GM19372 (cell line): ENCODE results near the gene CSAG1.
"Not testable (repeated sequence)": the region's sequence is repeated elsewhere in the genome, so short reads cannot be mapped to it uniquely, and the experiment has no call there.

Experiments
- ATAC-seq: cut with Tn5 transposase; IDR thresholded peaks from one replicate; pipeline ENCODE4 v1.9.1; 2021; ENCODE audit warnings: mild to moderate bottlenecking, low read depth, moderate library complexity; ENCODE audit not compliant: unreplicated experiment

The CSAG1 gene

DNA sequence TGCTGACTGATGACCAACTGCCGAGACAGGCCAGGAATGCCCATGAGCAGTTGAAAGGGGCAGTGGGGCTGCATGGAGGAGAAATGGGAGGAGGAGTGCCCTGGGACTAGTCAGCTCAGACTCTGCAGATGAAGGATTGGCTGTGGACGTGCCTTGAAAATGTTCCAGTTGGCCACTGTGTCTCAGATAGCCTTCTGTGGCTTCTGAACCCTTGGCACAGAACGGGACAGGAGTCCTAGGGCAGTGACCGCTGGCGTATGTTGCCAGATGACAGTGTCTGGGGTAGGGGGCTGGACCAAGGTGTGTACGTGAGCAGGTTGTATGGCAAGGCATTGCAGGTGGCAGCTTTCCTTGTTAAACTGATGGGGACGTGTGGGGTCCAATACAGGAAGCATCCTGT is 27.0 kb downstream of the CSAG1 start:
- ATAC-seq, result not testable (repeated sequence)

DNA sequence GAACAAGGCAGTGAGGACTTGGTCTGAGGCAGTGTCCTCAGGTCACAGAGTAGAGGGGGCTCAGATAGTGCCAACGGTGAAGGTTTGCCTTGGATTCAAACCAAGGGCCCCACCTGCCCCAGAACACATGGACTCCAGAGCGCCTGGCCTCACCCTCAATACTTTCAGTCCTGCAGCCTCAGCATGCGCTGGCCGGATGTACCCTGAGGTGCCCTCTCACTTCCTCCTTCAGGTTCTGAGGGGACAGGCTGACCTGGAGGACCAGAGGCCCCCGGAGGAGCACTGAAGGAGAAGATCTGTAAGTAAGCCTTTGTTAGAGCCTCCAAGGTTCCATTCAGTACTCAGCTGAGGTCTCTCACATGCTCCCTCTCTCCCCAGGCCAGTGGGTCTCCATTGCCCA is 33.1 kb downstream of the CSAG1 start:
- ATAC-seq, result not testable (repeated sequence)

DNA sequence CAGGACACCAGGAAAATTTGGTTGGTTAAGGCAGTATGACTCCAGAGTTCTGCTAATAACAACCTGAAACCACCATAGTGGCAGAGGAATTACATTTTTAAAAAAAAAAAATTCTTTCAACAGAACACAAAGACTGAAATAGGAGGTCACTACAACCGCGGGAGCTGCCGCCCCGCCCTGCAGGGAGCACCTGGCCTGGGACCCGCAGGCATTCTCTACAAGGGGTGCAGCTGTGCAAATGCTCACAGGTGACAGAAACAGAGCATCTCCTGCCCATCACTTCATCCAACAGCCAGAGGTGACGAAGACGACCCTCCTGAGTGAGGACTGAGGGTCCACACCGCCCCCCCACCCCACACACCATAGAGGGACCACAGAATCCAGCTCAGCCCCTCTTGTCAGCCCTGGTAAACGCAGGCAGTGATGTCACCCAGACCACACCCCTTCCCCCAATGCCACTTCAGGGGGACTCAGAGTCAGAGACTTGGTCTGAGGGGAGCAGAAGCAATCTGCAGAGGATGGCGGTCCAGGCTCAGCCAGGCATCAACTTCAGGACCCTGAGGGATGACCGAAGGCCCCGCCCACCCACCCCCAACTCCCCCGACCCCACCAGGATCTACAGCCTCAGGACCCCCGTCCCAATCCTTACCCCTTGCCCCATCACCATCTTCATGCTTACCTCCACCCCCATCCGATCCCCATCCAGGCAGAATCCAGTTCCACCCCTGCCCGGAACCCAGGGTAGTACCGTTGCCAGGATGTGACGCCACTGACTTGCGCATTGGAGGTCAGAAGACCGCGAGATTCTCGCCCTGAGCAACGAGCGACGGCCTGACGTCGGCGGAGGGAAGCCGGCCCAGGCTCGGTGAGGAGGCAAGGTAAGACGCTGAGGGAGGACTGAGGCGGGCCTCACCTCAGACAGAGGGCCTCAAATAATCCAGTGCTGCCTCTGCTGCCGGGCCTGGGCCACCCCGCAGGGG is 35.3 kb downstream of the CSAG1 start, which contains the start of gene MAGEA3:
Gene MAGEA3, plus strand, starts transcription at position 843 of the 980 bp plus-strand sequence. CDS start 2,039 bp downstream, outside the sequence.
- not testable (repeated sequence) for ATAC-seq

DNA sequence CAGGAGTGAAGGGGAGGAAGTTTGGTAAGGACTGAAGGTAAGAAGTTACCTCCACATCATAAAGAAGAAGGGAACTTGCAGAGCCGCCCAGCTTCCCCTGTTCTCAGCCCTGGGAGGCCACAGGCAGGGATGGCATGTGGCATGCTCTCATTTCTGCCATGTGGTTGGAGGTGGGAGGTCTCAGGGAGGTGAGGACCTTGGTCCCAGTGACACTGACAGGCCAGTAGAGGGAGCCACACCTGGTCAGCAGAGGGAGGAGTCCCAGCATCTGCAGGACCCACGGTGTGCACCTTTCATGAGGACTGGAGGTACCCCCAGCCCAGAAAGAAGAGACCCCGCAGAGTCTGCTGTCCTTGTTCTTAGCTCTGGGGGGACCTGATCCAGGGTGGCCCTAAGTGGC is 52.5 kb downstream of the CSAG1 start:
- peak; percentile 90 for ATAC-seq
